Duodenal mucosa (tissue), 2 donors: ENCODE data around the gene PXN.
"Not testable (repeated sequence)": the region's sequence is repeated elsewhere in the genome, so short reads cannot be mapped to it uniquely, and the experiment has no call there.

Experiments
- H3K27ac ChIP-seq: one replicate; pipeline ENCODE4 v1.7.0; 2013; ENCODE audit warnings: low read depth, low read length
- H3K27me3 ChIP-seq, 2 donors: one replicate each; pipeline ENCODE4 v1.7.0; 2013; ENCODE audit warnings: low read length in 2 of 2, control low read depth in 1 of 2; ENCODE audit not compliant: insufficient read depth in 2 of 2, control insufficient read depth in 1 of 2
- H3K36me3 ChIP-seq, 2 donors: one replicate each; pipeline ENCODE4 v1.7.0; 2013; ENCODE audit warnings: low read length in 2 of 2, control low read depth in 1 of 2; ENCODE audit not compliant: insufficient read depth in 2 of 2, control insufficient read depth in 1 of 2
- H3K4me1 ChIP-seq, 2 donors: one replicate each; pipeline ENCODE4 v1.7.0; 2013; ENCODE audit warnings: low read length in 2 of 2, control low read depth in 1 of 2; ENCODE audit not compliant: insufficient read depth in 2 of 2, control insufficient read depth in 1 of 2
- H3K4me3 ChIP-seq, 2 donors: one replicate each; pipeline ENCODE4 v1.7.0; 2013; ENCODE audit warnings: low read length in 2 of 2, low read depth in 1 of 2
- H3K9ac ChIP-seq, 2 donors: one replicate each; pipeline ENCODE4 v1.7.0; 2013; ENCODE audit warnings: low read length in 2 of 2, low read depth in 1 of 2
- H3K9me3 ChIP-seq, 2 donors: one replicate each; pipeline ENCODE4 v1.7.0; 2013; ENCODE audit warnings: low read length in 2 of 2, control low read depth in 1 of 2; ENCODE audit not compliant: control insufficient read depth in 1 of 2

The PXN gene

GRCh38 chr12:120215357-120215735 is 50.2 kb downstream of the PXN start:
- Histone ChIP-seq H3K36me3 (peaks cover 56 to 86% of the 10 kb centered on the region in 2 donors), H3K4me1 (no peaks in the 10 kb centered on the region), H3K27ac (no peak overlapping the region), H3K9me3 (no peaks in the 10 kb centered on the region), H3K9ac (no peak overlapping the region), H3K27me3 (no peaks in the 10 kb centered on the region), H3K4me3 (no peak overlapping the region)

- Histone ChIP-seq H3K9me3 (no peaks in the 10 kb centered on the region), H3K4me3 (no peak overlapping the region), H3K27me3 (no peaks in the 10 kb centered on the region), H3K4me1 (no peaks in the 10 kb centered on the region), H3K36me3 (peaks cover 57 to 86% of the 10 kb centered on the region in 2 donors), H3K27ac (no peak overlapping the region), H3K9ac (no peak overlapping the region)
Observed at GRCh38 chr12:120214626-120215356, 50.7 kb downstream of the PXN start.

- H3K9ac ChIP-seq: no peak overlapping the region
- no peaks in the 10 kb centered on the region for H3K27me3 ChIP-seq
- peaks cover 53 to 76% of the 10 kb centered on the region in 2 donors for H3K36me3 ChIP-seq
- H3K4me1 ChIP-seq: no peaks in the 10 kb centered on the region
- H3K4me3 ChIP-seq: no peak overlapping the region
- no peak overlapping the region for H3K27ac ChIP-seq
- no peaks in the 10 kb centered on the region for H3K9me3 ChIP-seq
Observed at GRCh38 chr12:120213758-120214157, 51.8 kb downstream of the PXN start.

GRCh38 chr12:120213182-120213581 is 52.3 kb downstream of the PXN start:
- not testable (repeated sequence) for H3K27me3 ChIP-seq, H3K4me1 ChIP-seq, H3K4me3 ChIP-seq, H3K9ac ChIP-seq, H3K27ac ChIP-seq, H3K9me3 ChIP-seq
- peaks cover 51 to 73% of the 10 kb centered on the region in 2 donors for H3K36me3 ChIP-seq

GRCh38 chr12:120212301-120212700 is 53.2 kb downstream of the PXN start:
- no peak overlapping the region for H3K27ac ChIP-seq
- H3K9me3 ChIP-seq: no peaks in the 10 kb centered on the region
- H3K9ac ChIP-seq: no peak overlapping the region
- peaks cover 51 to 70% of the 10 kb centered on the region in 2 donors for H3K36me3 ChIP-seq
- no peak overlapping the region for H3K4me3 ChIP-seq
- peaks cover 0 to 6% of the 10 kb centered on the region in 2 donors for H3K4me1 ChIP-seq
- no peaks in the 10 kb centered on the region for H3K27me3 ChIP-seq

GRCh38 chr12:120211904-120212283 is 53.6 kb downstream of the PXN start:
- Histone ChIP-seq H3K27ac (no peak overlapping the region), H3K9ac (no peak overlapping the region)

GRCh38 chr12:120211243-120211903 is 54.2 kb downstream of the PXN start:
- Histone ChIP-seq H3K4me1 (peaks cover 0 to 7% of the 10 kb centered on the region in 2 donors), H3K27me3 (no peaks in the 10 kb centered on the region), H3K36me3 (peaks cover 50 to 65% of the 10 kb centered on the region in 2 donors), H3K4me3 (no peak overlapping the region), H3K9me3 (no peaks in the 10 kb centered on the region), H3K9ac (no peak overlapping the region), H3K27ac (no peak overlapping the region)

More at GRCh38 chr12:120211904-120212283, 53.6 kb downstream of the PXN start:
- Histone ChIP-seq H3K36me3 (peaks cover 51 to 66% of the 10 kb centered on the region in 2 donors), H3K27me3 (no peaks in the 10 kb centered on the region), H3K4me3 (no peak overlapping the region), H3K9me3 (no peaks in the 10 kb centered on the region), H3K4me1 (peaks cover 0 to 7% of the 10 kb centered on the region in 2 donors)

GRCh38 chr12:120209851-120210250 is 55.7 kb downstream of the PXN start:
- no peak overlapping the region for H3K27ac ChIP-seq
- H3K9me3 ChIP-seq: no peaks in the 10 kb centered on the region
- no peak overlapping the region for H3K9ac ChIP-seq
- no peaks in the 10 kb centered on the region for H3K27me3 ChIP-seq
- H3K4me1 ChIP-seq: peaks cover 0 to 7% of the 10 kb centered on the region in 2 donors
- H3K36me3 ChIP-seq: peaks cover 41 to 53% of the 10 kb centered on the region in 2 donors
- no peak overlapping the region for H3K4me3 ChIP-seq

- H3K9ac ChIP-seq: no peak overlapping the region
- H3K4me1 ChIP-seq: peaks cover 0 to 7% of the 10 kb centered on the region in 2 donors
- H3K4me3 ChIP-seq: no peak overlapping the region
- no peaks in the 10 kb centered on the region for H3K9me3 ChIP-seq
- H3K27me3 ChIP-seq: no peaks in the 10 kb centered on the region
- H3K36me3 ChIP-seq: peaks cover 17 to 27% of the 10 kb centered on the region in 2 donors
- no peak overlapping the region for H3K27ac ChIP-seq
Observed at GRCh38 chr12:120207227-120207626, 58.3 kb downstream of the PXN start.

GRCh38 chr12:120206781-120207180 is 58.7 kb downstream of the PXN start:
- H3K36me3 ChIP-seq: peaks cover 13 to 23% of the 10 kb centered on the region in 2 donors
- not testable (repeated sequence) for H3K9ac ChIP-seq, H3K4me3 ChIP-seq, H3K9me3 ChIP-seq, H3K4me1 ChIP-seq, H3K27ac ChIP-seq, H3K27me3 ChIP-seq
